Measurements from ENCODE around the gene DCST2.

Gene DCST2

GRCh38 chr1:155033524-155033923, at the start of gene DCST2, which contains the start of gene DCST1:
DCST2 (minus strand) TSS chr1:155033781; CDS start chr1:155033701, 80 bp downstream.
DCST1 (plus strand) TSS chr1:155033824; CDS start chr1:155034037, 213 bp downstream.
- no peak for DNase-seq

- DNase-seq, result no peak
Observed at GRCh38 chr1:155083052-155083541, 49.5 kb upstream of the DCST2 start.

- no peak for DNase-seq
Observed at GRCh38 chr1:155082301-155083051, 48.9 kb upstream of the DCST2 start.

DNA sequence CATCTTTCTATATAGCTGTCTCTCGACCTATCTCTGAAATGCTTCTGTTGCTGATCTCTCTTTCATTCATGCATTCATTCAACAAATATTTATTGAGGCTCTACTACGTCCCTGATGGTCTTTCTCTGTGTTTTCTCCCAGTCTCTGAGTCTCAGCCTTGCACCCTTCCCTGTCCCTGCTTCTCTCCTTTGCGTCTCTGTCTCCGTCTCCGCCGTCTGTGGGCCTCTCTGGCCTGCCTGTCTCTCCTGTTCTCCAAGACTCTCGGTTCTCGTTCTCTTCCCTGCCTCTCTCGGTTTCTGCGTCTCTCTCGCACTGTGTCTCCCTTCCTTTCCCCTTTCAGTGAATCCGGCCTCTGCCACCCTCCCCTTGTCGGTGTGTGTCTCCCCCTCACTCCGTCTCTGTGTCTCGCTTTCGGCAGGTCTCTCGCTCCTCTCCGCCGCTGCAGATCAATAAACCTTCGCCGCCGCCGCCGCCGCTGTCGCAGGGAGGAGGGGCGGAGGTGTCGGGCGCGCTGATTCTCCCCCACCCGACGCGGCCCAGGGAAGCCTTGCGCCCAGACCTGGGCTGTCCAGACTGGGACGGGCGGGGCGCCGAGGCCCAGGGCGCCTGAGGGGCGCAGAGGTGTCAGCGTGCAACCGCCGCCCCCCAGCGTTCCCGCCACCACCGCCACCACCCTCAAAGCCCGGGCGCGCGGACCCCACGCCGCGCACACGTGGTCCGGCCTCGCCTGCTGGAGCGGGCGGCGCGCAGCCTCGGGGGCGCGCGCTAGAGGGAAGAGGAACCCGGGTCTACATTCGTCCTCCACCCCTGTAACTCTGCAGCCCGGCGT, 48.1 kb upstream of the DCST2 start:
- DNase-seq, result no peak

DNA sequence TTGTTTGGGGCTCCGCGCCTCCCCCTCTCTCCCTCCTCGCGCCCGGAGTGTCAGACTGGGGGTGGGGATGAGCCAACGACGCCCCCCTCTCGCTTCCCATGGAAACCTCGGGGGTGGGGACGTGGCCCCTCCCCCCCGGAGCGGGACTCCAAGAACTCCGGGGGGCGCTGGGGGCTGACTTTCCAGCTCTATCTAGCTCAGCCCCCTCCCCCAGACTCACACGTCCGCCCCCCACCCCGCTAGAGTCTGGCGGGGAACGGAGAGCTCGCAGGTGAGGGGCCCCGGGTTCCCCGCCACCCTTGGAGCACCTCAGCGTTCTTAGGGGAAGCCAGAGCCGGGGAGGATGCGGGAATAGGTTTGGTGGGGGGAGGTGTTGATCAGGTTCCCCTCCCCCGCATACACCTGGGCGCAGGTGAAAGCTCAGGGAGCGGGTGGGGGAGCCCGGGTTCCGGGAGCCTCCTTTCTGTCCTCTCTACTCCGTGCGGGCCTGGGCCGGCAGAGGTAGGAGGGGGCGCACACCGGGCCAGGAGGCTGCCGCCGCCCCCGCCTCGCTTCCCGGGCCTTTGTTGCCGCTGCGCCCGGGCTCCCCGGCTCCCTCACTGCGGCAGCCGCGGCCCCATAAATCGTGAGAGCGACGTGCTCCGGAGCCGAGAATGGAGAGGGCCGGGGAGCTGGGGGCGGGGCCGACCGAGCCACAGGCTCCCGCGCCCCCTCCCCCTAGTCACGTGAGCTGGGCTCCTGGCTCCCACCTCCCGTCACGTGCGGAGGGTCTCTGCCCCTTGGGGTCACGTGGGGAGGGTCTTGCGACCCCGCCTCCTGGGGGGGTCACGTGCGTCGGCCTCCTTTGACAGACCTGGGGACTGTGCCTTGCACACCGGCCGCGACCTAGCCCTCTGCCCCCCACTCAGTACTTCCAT, 47.0 kb upstream of the DCST2 start:
- no peak for DNase-seq

GRCh38 chr1:155079487-155080311, 46.1 kb upstream of the DCST2 start:
- no peak for DNase-seq

DNA sequence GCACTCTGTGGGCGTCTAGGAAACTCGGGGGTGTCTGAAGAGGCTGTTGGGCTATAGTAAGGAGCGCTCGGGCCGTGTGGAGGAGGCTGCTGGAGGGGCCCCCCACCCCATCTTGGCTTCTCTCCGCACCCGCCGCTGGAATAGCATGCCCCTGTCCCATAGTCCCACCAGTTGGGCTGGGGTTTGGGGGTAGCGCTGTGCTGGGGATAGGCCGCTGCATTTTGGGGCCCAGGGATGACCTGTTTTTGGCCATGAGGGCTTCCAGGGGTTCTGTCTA, 45.6 kb upstream of the DCST2 start:
- DNase-seq, result no peak

DNA sequence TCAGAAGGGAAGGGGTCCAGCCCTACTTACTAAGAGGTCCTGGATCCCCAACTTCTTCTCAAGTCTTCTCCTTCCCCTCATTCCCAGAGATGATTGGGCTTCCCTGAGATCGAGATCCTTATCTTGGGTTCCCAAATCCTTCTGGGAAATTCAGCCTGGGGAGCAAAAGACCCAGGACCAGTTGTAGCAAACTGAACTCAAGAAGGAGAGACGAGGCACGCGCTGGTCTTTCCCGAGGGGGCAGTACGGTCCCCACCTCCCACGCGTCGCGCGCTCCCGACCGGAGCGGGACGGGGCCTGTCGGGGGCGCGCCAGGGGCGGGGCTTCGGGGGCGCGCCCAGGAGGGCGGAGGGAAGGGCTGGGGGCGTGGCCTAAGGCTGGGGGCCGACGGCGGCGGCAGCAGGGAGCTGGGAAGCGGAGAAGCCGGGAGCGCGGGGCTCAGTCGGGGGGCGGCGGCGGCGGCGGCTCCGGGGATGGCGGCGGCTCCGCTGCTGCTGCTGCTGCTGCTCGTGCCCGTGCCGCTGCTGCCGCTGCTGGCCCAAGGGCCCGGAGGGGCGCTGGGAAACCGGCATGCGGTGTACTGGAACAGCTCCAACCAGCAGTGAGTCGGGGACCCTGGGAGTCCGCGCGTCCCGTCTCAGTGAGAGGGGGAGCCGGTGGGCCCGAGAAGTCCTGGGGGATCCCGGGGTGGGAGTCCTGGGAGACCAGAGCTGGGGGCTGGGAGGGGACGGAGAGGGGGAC, 45.1 kb upstream of the DCST2 start, which contains the start of gene EFNA3:
Gene EFNA3, plus strand, starts transcription at position 369 of the 741 bp plus-strand sequence. Its CDS starts 105 bp downstream, at position 474.
- no peak for DNase-seq

DNA sequence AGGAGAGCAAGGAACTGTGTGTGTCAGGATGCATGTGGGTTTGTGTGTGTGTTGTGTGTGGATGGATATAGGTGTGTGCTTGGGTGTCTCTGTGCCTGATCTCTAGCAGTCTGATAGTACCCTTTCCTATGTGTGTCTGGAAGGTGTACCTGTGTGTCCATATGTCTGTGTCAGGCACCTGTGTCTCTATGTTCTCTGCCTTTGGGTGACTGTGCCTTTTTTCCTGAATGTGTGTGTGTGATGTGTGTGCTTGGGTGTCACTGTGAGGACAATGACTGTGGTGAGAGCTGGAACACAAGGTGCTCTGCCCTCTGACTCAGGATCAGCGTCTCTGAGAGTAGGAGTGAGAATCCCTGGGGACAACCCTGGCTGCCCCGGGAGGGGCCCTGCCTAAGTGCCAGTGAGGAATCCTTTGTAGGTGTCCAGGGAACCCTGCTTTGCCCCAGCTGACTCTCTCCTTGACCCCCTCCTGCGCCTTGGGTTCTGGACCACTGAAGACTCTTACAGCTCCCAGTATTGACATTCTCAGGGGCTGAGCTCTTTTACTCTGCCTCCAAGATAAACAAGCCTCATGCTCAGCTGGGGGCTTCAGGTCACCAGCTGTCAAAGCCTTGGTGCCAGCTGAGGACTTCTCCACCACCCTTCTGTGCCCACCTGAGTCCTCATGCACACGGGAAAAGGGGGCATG, 44.3 kb upstream of the DCST2 start:
- no peak for DNase-seq

GRCh38 chr1:155077346-155077745, 43.8 kb upstream of the DCST2 start:
- no peak for DNase-seq

DNA sequence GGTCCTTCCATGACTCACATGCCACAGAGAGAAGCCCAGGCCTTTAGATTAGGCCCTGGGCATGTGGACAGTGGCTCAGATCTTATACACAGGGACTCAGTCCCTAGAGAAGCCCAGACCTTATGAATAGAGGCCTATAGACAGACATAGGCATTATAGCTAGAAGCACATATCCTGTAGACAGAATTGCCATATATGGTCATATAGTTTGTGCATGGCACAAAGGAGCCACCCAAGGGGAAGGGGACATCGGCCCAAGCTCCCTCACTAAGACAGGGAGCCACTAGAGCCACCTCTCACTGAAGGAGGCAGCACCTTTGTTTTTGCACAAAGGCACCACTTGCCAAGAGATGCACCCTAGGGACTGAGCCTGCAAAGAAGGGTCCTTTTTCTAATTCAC, 42.8 kb upstream of the DCST2 start:
- no peak for DNase-seq

- no peak for DNase-seq
Observed at GRCh38 chr1:155075535-155075934, 42.0 kb upstream of the DCST2 start.

DNA sequence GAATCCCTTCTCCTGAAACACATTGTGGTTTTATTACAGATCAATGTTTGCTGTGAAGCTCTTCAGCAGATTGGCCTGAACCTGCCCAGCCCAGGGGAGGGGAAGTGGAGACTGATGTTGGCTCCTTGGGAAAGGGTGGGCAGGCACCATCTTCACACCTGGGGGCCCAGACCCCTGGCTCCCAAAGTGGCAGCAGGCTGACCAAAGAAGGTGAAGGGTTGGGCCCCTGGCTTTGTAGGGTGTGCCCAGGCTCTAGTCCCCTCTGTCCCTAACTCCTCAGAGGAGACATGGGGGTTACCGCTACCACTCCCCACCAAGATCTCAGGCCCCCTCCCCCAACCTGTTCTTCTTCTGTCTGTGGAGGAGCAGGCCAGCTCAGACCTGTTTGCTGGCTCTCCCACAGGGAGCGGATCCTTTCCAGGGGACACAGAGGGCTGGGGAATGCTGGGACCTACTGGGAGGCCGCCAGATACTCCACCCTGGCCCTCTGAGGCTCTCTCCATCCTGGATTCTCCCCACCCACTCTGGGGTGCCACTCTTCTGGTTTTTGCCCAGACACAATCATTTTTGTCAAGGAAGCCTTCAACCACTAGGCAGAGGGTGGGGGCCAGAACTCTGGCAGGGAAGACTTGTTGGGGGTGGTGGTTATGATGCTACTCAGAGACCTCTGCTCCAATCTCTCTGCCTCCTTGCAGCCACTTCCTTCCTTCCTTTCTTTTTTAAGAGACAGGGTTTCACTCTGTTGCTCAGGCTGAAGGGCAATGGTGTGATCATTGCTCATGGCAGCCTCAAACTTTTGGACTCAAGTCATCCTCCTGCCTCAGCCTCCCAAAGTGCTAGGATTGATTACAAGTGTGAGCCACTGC, 40.0 kb upstream of the DCST2 start:
- no peak for DNase-seq

DNA sequence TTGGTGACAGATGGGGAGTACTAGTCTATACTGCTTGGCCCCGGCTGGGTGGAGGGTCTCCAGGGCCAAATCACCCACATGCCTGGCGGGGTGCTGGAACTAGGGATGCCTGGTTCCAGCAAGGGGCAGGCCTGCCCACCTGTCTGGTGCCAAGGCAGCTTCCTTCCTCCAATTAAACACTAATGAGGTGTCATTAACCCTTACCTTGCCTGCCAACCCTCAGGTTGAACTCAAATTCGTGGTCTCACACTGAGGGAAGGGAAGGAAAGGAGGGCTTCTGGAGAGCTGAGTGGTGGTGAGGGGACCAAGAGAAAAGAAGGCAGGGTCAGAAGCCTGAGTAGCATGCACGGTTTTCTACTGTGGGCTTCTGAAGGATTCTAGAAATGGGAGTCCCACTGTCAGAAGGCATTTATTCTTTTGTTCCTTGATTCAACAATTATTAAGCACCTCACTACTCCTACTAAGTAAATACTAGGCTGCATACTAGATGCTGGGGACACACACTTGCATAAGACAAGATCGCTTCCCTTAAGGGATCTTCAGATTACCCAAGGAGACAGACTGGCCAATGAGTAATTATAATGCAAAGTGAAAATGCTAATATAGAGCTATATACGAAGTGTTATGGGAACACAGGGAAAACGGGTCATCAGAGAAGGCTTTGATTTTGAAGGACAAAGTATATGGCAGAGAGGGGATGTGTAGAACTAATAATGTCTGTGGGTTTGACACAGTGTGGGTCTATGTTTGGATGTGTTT, 39.1 kb upstream of the DCST2 start:
- no peak for DNase-seq

DNA sequence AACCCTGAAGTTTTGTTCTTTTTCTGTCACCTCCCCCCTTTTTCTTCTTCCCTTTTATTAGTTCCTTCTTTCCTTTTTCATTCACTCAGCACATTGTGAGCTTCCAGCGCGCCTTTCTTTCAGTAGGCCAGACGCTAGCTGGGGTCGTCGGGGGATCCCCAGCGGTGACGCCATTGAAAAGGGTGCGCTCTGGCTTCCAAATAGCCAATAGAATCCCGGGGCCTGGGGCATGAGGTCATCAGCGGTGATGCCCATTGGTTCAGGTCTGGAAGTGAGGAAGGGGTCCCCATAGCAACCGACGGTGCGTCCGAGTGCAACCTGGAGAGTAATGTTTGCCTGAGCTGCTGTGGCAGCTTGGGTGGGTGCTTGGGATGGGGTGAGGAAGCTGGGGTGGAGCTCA, 38.1 kb upstream of the DCST2 start:
- no peak for DNase-seq

DNA sequence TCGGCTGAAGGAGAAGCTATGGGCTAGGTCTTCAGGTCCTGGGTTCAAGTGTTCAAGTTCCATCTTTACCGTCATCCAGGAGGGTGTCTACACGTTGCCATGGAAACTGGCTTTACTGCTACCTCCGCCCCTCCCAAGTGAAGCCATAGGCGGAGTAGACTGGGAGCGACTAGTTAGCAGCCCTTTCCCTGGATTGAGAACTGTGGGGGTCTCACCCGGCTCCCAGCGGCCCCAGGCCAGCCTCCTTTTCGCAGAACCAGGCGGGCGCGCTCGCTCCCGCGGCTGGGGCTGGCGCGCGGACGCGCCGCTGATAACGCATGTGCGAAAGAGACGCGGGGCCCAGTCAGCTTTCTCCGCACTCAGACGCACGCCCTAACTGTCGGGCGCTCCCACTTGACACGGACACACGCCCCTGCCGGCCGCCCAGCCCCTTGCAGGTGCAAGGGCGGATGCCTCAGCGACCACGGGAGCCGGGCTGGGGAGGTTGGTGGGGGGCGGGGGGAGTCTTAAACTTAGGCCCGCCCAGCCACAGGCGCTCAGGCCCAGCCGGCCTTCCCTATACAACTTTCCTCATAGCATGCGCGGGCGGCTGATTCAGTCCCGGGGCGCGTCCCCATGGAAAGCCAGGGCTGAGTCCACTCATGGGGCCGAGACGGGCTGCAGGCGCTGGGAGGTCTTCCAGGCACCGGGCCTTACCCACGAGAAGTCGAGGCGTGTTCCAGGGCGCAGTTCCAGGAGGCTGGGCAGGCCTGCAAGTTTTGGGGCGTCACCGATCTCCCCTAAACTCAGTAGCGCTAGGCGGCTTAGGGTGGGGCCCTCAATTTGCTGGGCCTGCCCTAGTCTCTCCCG, 37.4 kb upstream of the DCST2 start:
- DNase-seq, result no peak

DNA sequence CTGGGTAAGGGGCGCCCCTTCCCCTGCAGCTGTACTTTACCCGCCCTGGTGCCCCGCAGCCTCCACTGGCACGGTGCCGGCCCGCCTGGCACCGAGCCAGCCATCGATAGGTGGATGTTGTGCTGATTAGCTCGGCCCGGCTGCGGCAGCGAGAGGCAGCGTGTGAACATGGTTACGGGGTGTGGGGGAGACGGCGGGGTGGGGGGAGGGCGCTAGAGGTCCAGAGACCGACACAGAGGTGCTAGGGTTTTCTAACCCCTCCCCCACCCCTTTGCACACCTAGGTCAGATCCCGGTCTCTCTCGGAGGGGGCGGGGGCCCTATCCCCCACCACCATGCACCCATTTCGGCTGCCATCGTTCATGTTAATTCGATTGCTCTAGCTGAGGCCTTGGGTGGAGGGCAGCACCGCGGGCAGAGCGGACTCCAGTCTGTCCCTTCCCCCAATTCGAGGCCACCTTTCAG, 36.6 kb upstream of the DCST2 start:
- DNase-seq, result no peak
